ENCODE data around the gene TUBGCP3.

DNA sequence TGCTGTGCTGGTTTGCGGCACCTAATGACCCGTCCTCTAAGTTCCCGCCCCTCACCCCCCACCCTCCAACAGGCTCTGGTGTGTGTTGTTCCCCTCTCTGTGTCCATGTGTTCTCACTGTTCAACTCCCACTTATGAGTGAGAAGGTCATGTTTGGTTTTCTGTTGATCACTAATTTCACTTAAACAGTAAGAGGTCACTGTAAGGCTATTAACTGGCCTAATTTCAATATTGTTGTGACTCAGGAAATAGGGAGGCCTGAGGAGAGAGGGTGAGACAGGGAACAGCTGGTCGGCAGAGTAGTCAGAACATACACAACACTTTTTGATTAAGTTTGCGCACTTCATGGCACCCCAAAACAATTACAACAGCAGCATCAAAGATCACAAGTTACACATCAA lies 15.6 kb downstream of the TUBGCP3 start:
- TF ChIP-seq, protein P1, sequence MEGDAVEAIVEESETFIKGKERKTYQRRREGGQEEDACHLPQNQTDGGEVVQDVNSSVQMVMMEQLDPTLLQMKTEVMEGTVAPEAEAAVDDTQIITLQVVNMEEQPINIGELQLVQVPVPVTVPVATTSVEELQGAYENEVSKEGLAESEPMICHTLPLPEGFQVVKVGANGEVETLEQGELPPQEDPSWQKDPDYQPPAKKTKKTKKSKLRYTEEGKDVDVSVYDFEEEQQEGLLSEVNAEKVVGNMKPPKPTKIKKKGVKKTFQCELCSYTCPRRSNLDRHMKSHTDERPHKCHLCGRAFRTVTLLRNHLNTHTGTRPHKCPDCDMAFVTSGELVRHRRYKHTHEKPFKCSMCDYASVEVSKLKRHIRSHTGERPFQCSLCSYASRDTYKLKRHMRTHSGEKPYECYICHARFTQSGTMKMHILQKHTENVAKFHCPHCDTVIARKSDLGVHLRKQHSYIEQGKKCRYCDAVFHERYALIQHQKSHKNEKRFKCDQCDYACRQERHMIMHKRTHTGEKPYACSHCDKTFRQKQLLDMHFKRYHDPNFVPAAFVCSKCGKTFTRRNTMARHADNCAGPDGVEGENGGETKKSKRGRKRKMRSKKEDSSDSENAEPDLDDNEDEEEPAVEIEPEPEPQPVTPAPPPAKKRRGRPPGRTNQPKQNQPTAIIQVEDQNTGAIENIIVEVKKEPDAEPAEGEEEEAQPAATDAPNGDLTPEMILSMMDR (IDR thresholded peaks at IDR 0.05 in 2 of 3, conservative IDR thresholded peaks at IDR 0.05 in 1 of 3; ENCODE audit: borderline replicate concordance in 1 of 3, insufficient read depth in 1 of 3, low read depth in 2 of 3, low read length in 2 of 3), result no peak
- no peak for TF ChIP-seq SIN3A (IDR thresholded peaks at IDR 0.05; ENCODE audit: low read depth)
- TF ChIP-seq EZH2phosphoT487 (IDR thresholded peaks at IDR 0.05; ENCODE audit: borderline replicate concordance), result no peak

All from HCT116 (cell line).